BLaER1 (cell line): ENCODE measurements around the gene CRY2.

Experiments used
- H3K27ac ChIP-seq: shearing (Covaris generic); formaldehyde crosslinking; 2 replicates; pipeline ENCODE4 v1.8.1; 2022
- H3K27me3 ChIP-seq: shearing (Covaris generic); formaldehyde crosslinking; 2 replicates; pipeline ENCODE4 v1.8.1; 2022
- H3K36me3 ChIP-seq: shearing (Covaris generic); formaldehyde crosslinking; 2 replicates; pipeline ENCODE4 v1.8.1; 2022
- H3K4me1 ChIP-seq: shearing (Covaris generic); formaldehyde crosslinking; 2 replicates; pipeline ENCODE4 v1.8.1; 2022
- H3K4me2 ChIP-seq: shearing (Covaris generic); formaldehyde crosslinking; 2 replicates; pipeline ENCODE4 v1.8.1; 2022
- H3K4me3 ChIP-seq: shearing (Covaris generic); formaldehyde crosslinking; 2 replicates; pipeline ENCODE4 v1.8.1; 2022
- H3K9ac ChIP-seq: shearing (Covaris generic); formaldehyde crosslinking; 2 replicates; pipeline ENCODE4 v1.8.1; 2022
- H3K9me3 ChIP-seq: shearing (Covaris generic); formaldehyde crosslinking; 2 replicates; pipeline ENCODE4 v1.8.1; 2022
- H4K20me1 ChIP-seq: shearing (Covaris generic); formaldehyde crosslinking; 2 replicates; pipeline ENCODE4 v1.8.1; 2022
- Cebpa-rat ChIP-seq: shearing (Covaris generic); IDR thresholded peaks from 2 replicates; pipeline ENCODE4 v1.8.1; 2022

The CRY2 gene

GRCh38 chr11:45926536-45927331, 79.5 kb downstream of the CRY2 start:
- Histone ChIP-seq H3K27me3 (peaks cover 19% of the 10 kb centered on the region), H3K4me3 (no peak overlapping the region), H3K9me3 (no peaks in the 10 kb centered on the region), H3K27ac (peak overlapping the region; percentile 51), H4K20me1 (peaks cover 13% of the 10 kb centered on the region), H3K9ac (no peak overlapping the region), H3K4me1 (peaks cover 99% of the 10 kb centered on the region), H3K36me3 (peaks cover 27% of the 10 kb centered on the region), H3K4me2 (peak overlapping the region; percentile 97)
- no peak for TF ChIP-seq Cebpa-rat

GRCh38 chr11:45927332-45927683, 80.0 kb downstream of the CRY2 start:
- Histone ChIP-seq H3K9ac (no peak overlapping the region), H3K27ac (peak overlapping the region; percentile 51), H3K4me2 (peak overlapping the region; percentile 97), H3K9me3 (no peaks in the 10 kb centered on the region), H3K27me3 (peaks cover 16% of the 10 kb centered on the region), H4K20me1 (peaks cover 13% of the 10 kb centered on the region), H3K4me3 (no peak overlapping the region), H3K36me3 (peaks cover 27% of the 10 kb centered on the region), H3K4me1 (peaks cover 99% of the 10 kb centered on the region)
- no peak for TF ChIP-seq Cebpa-rat

GRCh38 chr11:45927684-45928413, 80.6 kb downstream of the CRY2 start:
- TF ChIP-seq Cebpa-rat, result no peak
- peaks cover 27% of the 10 kb centered on the region for H3K36me3 ChIP-seq

GRCh38 chr11:45928535-45929215, 81.4 kb downstream of the CRY2 start:
- Histone ChIP-seq H3K4me3 (no peak overlapping the region), H3K36me3 (peaks cover 27% of the 10 kb centered on the region), H4K20me1 (peaks cover 14% of the 10 kb centered on the region), H3K4me1 (peaks cover 100% of the 10 kb centered on the region), H3K27me3 (peaks cover 17% of the 10 kb centered on the region; the same call in 1 of the 2 replicates), H3K9ac (no peak overlapping the region), H3K4me2 (peak overlapping the region; percentile 97), H3K9me3 (no peaks in the 10 kb centered on the region), H3K27ac (peak overlapping the region; percentile 90)
- no peak for TF ChIP-seq Cebpa-rat

More at GRCh38 chr11:45927684-45928413, 80.6 kb downstream of the CRY2 start:
- Histone ChIP-seq H3K4me1 (peaks cover 99% of the 10 kb centered on the region), H3K9ac (no peak overlapping the region), H3K4me2 (peak overlapping the region; percentile 97), H3K27ac (peak overlapping the region; percentile 90), H3K27me3 (peaks cover 16% of the 10 kb centered on the region), H3K9me3 (no peaks in the 10 kb centered on the region), H4K20me1 (peaks cover 13% of the 10 kb centered on the region), H3K4me3 (no peak overlapping the region)

- Histone ChIP-seq H3K36me3 (peaks cover 29% of the 10 kb centered on the region), H3K27me3 (peaks cover 26% of the 10 kb centered on the region; the same call in 1 of the 2 replicates), H3K27ac (peak overlapping the region; percentile 90), H3K9ac (peak overlapping the region; percentile 66), H3K9me3 (no peaks in the 10 kb centered on the region), H3K4me1 (peaks cover 100% of the 10 kb centered on the region), H3K4me3 (peak overlapping the region; percentile 56), H4K20me1 (peaks cover 17% of the 10 kb centered on the region), H3K4me2 (peak overlapping the region; percentile 97)
- no peak for TF ChIP-seq Cebpa-rat
These were observed 82.3 kb downstream of the CRY2 start for GRCh38 chr11:45929486-45930030.

GRCh38 chr11:45930031-45930794, 82.9 kb downstream of the CRY2 start:
- H3K9me3 ChIP-seq, result no peaks in the 10 kb centered on the region
- peak overlapping the region; percentile 97 for H3K4me2 ChIP-seq
- peak overlapping the region; percentile 90 for H3K27ac ChIP-seq
- H3K36me3 ChIP-seq, result peaks cover 35% of the 10 kb centered on the region
- peak overlapping the region; percentile 71 for H3K9ac ChIP-seq
- H3K4me1 ChIP-seq, result peaks cover 100% of the 10 kb centered on the region
- H4K20me1 ChIP-seq, result peaks cover 18% of the 10 kb centered on the region
- peaks cover 33% of the 10 kb centered on the region; the same call in 1 of the 2 replicates for H3K27me3 ChIP-seq
- no peak for TF ChIP-seq Cebpa-rat
- peak overlapping the region; percentile 56 for H3K4me3 ChIP-seq

- Histone ChIP-seq H3K9ac (peak overlapping the region; percentile 71; the same call in 1 of the 2 replicates), H4K20me1 (peaks cover 18% of the 10 kb centered on the region), H3K27me3 (peaks cover 33% of the 10 kb centered on the region; the same call in 1 of the 2 replicates), H3K4me1 (peaks cover 100% of the 10 kb centered on the region), H3K9me3 (no peaks in the 10 kb centered on the region), H3K36me3 (peaks cover 43% of the 10 kb centered on the region), H3K27ac (peak overlapping the region; percentile 90), H3K4me2 (peak overlapping the region; percentile 97), H3K4me3 (no peak overlapping the region)
- no peak for TF ChIP-seq Cebpa-rat
These were observed 83.8 kb downstream of the CRY2 start for GRCh38 chr11:45930951-45931570.

- Histone ChIP-seq H3K36me3 (peaks cover 43% of the 10 kb centered on the region), H3K9ac (peak overlapping the region; percentile 71; the same call in 1 of the 2 replicates), H3K27me3 (peaks cover 33% of the 10 kb centered on the region; the same call in 1 of the 2 replicates), H3K9me3 (no peaks in the 10 kb centered on the region), H4K20me1 (peaks cover 18% of the 10 kb centered on the region), H3K27ac (peak overlapping the region; percentile 90), H3K4me2 (peak overlapping the region; percentile 97), H3K4me3 (no peak overlapping the region), H3K4me1 (peaks cover 93% of the 10 kb centered on the region)
- TF ChIP-seq Cebpa-rat, result no peak
These were observed 84.5 kb downstream of the CRY2 start for GRCh38 chr11:45931739-45932138.
